Omental fat pad (tissue), 4 donors: Measurements from ENCODE around the gene NCOA1. TPM values are rescaled to one million over a fixed set of nuclear protein-coding genes. Genes with fewer than 3 reads are reported as not detected.

ENCODE experiments used
- ATAC-seq: fragments of 150-250 bp; one replicate; pipeline ENCODE4 v1.9.1; 2016; ENCODE audit warnings: mild to moderate bottlenecking, moderate library complexity; ENCODE audit not compliant: low FRiP score
- DNase-seq: peaks from one replicate; pipeline ENCODE4 v3.0.0-alpha.2; 2019; ENCODE audit warnings: low spot score
- CTCF ChIP-seq, 3 donors: fragments of 450-650 bp; IDR thresholded peaks; one replicate each; pipeline ENCODE4 v1.5.1; 2016 to 2017; ENCODE audit warnings: antibody characterized with exemption in 3 of 3, mild to moderate bottlenecking in 3 of 3, moderate library complexity in 2 of 3
- total RNA-seq, 4 donors: library from RNA; depleted of rRNA; stranded (reverse); fragments of >200 nt; gene quantifications; one replicate each; pipeline ENCODE4 v1.1.0, GENCODE V29; 2016

The NCOA1 gene
- total RNA-seq, 4 donors from 2014 or later = 46.8 to 80.1 (median 50.1) TPM

- ATAC-seq = no peak
- TF ChIP-seq CTCF (IDR thresholded peaks at IDR 0.05) = no peak
Measured at GRCh38 chr2:24704692-24705091, 213.6 kb downstream of the NCOA1 start.

GRCh38 chr2:24707143-24707542 lies 216.1 kb downstream of the NCOA1 start:
- DNase-seq (no peak), ATAC-seq (no peak)
- TF ChIP-seq CTCF (IDR thresholded peaks at IDR 0.05) = no peak

More at GRCh38 chr2:24704692-24705091, 213.6 kb downstream of the NCOA1 start:
- no peak for DNase-seq

GRCh38 chr2:24708537-24709152 lies 217.6 kb downstream of the NCOA1 start:
- DNase-seq = no peak
- no peak for ATAC-seq

GRCh38 chr2:24710806-24711205 lies 219.8 kb downstream of the NCOA1 start:
- DNase-seq = no peak
- no peak for ATAC-seq
- no peak for TF ChIP-seq CTCF (IDR thresholded peaks at IDR 0.05)

More at GRCh38 chr2:24708537-24709152, 217.6 kb downstream of the NCOA1 start:
- no peak for TF ChIP-seq CTCF (IDR thresholded peaks at IDR 0.05)

GRCh38 chr2:24711865-24712264 lies 220.8 kb downstream of the NCOA1 start:
- no peak for TF ChIP-seq CTCF (IDR thresholded peaks at IDR 0.05)
- DNase-seq = no peak
- ATAC-seq = no peak

GRCh38 chr2:24712296-24712695 lies 221.2 kb downstream of the NCOA1 start:
- TF ChIP-seq CTCF (IDR thresholded peaks at IDR 0.05) = no peak
- DNase-seq (no peak), ATAC-seq (no peak)

GRCh38 chr2:24717263-24717951 lies 226.4 kb downstream of the NCOA1 start:
- DNase-seq (no peak), ATAC-seq (no peak)
- TF ChIP-seq CTCF (IDR thresholded peaks at IDR 0.05) = no peak
